ENCODE data around the gene DHDDS.
"Not testable (repeated sequence)": the region's sequence is repeated elsewhere in the genome, so short reads cannot be mapped to it uniquely, and the experiment has no call there.

Gene DHDDS, protein sequence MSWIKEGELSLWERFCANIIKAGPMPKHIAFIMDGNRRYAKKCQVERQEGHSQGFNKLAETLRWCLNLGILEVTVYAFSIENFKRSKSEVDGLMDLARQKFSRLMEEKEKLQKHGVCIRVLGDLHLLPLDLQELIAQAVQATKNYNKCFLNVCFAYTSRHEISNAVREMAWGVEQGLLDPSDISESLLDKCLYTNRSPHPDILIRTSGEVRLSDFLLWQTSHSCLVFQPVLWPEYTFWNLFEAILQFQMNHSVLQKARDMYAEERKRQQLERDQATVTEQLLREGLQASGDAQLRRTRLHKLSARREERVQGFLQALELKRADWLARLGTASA

DNA sequence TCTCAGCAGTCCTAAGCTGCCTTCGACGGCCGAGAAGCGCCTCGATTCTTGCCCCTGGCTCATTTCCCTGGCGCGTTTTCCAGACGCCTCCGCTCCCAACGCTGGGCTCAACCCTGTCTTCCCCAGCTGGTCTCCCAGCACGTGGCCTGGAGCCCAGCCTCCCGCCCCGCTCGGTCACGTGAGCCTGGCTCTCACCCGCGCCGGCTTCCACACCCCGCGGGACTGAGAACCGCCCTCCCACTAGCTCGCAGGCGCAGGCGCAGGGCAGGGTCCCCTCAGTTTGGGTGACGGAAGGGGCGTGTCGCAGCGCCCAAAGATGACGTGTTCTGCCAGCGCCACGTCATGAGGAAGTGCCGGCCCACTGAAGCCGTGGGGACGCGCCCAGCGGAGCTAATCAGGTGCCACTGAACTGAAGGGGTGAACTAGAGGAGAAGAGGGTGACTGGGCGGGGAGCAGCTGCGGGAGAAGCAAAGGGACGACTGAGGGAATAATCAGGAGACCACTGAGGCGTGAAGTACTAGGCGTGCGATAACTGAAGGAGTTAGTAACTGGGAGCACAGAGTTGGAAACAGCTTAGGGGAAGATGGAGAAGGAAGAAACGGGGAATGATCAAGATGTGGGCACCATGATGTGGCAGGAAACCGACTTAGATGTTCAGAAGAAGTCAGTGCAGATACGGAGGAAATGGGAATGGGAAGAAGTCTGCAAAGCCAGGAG is at the start of gene DHDDS:
TSS of gene DHDDS (plus strand) at position 343 of the 717 bp plus-strand sequence. CDS start 625 bp downstream, outside the sequence.
- Histone ChIP-seq H3K4me1 (ENCODE audit: control insufficient read depth, insufficient read depth, low read length) (peaks cover 15% of the 10 kb centered on the region), H3K36me3 (ENCODE audit: control insufficient read depth, insufficient read depth, low read length) (no peaks in the 10 kb centered on the region), H3K4me3 (ENCODE audit: low read length) (peak within 1 kb of the TSS; percentile 64), H3K9ac (ENCODE audit: low read length) (peak within 1 kb of the TSS; percentile 69), H3K27me3 (ENCODE audit: control insufficient read depth, insufficient read depth, low read length) (no peaks in the 10 kb centered on the region), H3K9me3 (ENCODE audit: control insufficient read depth, low read length) (no peaks in the 10 kb centered on the region)

DNA sequence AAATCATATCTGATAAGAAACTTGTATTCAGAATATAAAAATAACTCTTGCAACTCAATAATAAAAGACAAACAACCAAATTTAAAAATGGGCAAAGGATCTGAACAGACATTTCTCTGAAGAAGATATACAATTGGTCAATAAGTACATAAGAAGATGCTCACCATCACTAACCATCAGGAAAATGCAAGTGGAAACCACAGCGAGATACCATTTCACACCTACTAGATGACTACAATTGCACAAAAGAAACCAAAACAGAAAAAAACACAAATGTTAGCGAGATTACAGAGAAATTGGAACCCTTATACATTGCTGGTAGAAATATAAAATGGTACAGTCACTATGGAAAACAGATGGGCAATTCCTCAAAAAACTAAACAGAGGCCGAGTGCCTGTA is 48.0 kb upstream of the DHDDS start:
- Histone ChIP-seq H3K9ac (ENCODE audit: low read length) (no peak overlapping the region), H3K4me1 (ENCODE audit: control insufficient read depth, insufficient read depth, low read length) (no peaks in the 10 kb centered on the region), H3K4me3 (ENCODE audit: low read length) (no peak overlapping the region), H3K9me3 (ENCODE audit: control insufficient read depth, low read length) (no peaks in the 10 kb centered on the region), H3K27me3 (ENCODE audit: control insufficient read depth, insufficient read depth, low read length) (no peaks in the 10 kb centered on the region), H3K36me3 (ENCODE audit: control insufficient read depth, insufficient read depth, low read length) (no peaks in the 10 kb centered on the region)

DNA sequence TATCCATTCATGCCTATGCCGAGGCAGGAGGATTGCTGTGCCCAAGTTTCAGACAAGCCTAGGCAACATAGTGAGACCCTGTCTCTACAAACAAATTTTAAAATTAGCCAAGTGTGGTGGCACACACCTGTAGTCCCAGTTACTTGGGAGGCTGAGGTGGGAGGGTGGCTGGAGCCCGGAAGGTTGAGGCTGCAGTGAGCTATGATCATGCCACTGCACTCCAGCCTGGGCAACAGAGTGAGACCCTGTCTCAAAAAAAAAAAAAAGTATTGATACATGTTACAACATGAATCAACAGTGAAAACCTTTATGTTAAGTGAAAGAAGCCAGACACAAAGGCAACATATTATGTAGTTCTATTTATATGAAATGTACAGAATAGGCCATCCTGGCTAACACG is 47.1 kb upstream of the DHDDS start:
- not testable (repeated sequence) for H3K9me3 ChIP-seq (ENCODE audit: control insufficient read depth, low read length); H3K27me3 ChIP-seq (ENCODE audit: control insufficient read depth, insufficient read depth, low read length); H3K36me3 ChIP-seq (ENCODE audit: control insufficient read depth, insufficient read depth, low read length)

DNA sequence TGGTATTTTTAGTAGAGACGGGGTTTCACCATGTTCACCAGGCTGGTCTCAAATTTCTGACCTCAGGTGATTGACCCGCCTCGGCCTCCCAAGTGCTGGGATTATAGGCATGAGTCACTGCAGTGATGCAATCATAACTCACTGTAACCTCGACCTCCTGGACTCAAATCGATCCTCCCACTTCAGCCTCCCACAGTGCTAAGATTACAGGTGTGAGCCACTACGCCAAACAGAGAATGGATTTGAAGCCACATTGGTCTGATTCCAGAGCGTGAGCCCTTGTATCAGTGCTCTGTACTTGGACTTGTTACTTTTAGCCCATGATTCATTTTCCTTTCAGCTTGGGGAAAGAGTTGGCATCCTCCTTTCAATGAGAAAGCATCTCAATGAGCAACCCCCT is 44.7 kb upstream of the DHDDS start:
- no peak overlapping the region for H3K4me3 ChIP-seq (ENCODE audit: low read length)
- H3K36me3 ChIP-seq (ENCODE audit: control insufficient read depth, insufficient read depth, low read length): no peaks in the 10 kb centered on the region
- no peak overlapping the region for H3K9ac ChIP-seq (ENCODE audit: low read length)
- no peaks in the 10 kb centered on the region for H3K27me3 ChIP-seq (ENCODE audit: control insufficient read depth, insufficient read depth, low read length)
- H3K4me1 ChIP-seq (ENCODE audit: control insufficient read depth, insufficient read depth, low read length): no peaks in the 10 kb centered on the region
- no peaks in the 10 kb centered on the region for H3K9me3 ChIP-seq (ENCODE audit: control insufficient read depth, low read length)

More for the DNA sequence above, 47.1 kb upstream of the DHDDS start:
- not testable (repeated sequence) for H3K4me1 ChIP-seq (ENCODE audit: control insufficient read depth, insufficient read depth, low read length); H3K9ac ChIP-seq (ENCODE audit: low read length); H3K4me3 ChIP-seq (ENCODE audit: low read length)

DNA sequence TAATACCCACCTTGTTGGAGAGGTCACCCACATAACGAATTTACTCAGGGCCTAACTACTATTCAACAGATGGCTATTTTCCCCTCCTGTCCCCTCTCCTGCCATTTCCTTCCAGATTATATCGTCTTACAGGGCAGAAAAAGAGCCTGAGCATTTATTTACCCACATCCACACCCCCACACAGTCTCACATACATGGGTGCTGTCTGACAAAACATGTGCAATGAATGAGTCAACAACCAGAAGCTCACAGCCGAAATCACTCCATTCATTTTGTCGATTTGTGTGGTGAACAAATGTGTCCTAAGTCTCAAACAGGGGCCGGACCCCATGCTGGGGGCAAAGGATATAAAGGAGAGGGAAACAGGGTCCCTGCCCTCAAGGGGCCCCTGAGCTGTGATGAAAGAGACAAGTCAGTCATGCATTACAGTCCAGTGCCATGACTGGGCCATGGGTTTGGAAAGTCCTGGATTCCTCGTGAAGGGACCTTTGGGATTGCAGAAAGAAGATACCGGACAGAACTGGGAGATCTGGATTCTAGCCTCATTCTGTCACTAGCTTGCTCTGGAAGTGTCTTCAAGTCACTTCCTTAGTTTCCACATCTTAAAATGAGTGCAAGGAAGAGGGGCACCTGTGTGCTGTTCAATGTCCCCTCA is 43.2 kb upstream of the DHDDS start:
- Histone ChIP-seq H3K27me3 (ENCODE audit: control insufficient read depth, insufficient read depth, low read length) (no peaks in the 10 kb centered on the region), H3K4me3 (ENCODE audit: low read length) (no peak overlapping the region), H3K9me3 (ENCODE audit: control insufficient read depth, low read length) (no peaks in the 10 kb centered on the region), H3K9ac (ENCODE audit: low read length) (no peak overlapping the region), H3K36me3 (ENCODE audit: control insufficient read depth, insufficient read depth, low read length) (no peaks in the 10 kb centered on the region), H3K4me1 (ENCODE audit: control insufficient read depth, insufficient read depth, low read length) (no peaks in the 10 kb centered on the region)

DNA sequence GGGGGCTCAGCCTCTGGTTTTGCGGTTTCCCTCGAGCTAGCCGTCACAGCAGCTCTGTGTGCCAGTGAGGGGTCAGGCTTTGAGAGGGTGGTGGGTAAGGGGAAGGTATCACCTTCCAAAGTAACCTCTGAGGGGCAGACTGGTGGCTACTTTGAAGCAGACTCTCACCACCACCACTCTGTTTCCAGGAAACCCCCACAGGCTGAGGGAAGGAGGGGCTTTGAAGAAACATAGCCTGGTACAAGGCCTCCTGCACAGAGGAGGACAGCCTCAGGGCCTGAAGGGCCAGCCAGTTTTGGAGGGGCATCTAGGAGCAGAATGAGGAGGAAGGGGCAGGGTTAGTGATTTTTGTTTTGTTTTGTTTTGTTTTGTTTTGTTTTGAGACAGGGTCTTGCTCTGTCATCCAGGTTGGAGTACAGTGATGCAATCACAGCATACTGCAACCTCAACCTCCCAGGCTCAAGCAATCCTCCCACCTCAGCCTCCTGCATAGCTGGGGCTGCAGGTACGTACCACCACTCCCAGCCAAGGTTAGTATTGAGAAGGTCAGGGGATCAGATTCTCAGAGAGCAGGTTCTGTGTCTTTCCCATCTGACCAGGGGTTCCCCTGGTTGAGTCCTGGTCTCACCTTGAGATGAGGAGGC is 42.4 kb upstream of the DHDDS start:
- no peaks in the 10 kb centered on the region for H3K9me3 ChIP-seq (ENCODE audit: control insufficient read depth, low read length)
- H3K9ac ChIP-seq (ENCODE audit: low read length): no peak overlapping the region
- H3K4me1 ChIP-seq (ENCODE audit: control insufficient read depth, insufficient read depth, low read length): no peaks in the 10 kb centered on the region
- no peak overlapping the region for H3K4me3 ChIP-seq (ENCODE audit: low read length)
- H3K27me3 ChIP-seq (ENCODE audit: control insufficient read depth, insufficient read depth, low read length): no peaks in the 10 kb centered on the region
- no peaks in the 10 kb centered on the region for H3K36me3 ChIP-seq (ENCODE audit: control insufficient read depth, insufficient read depth, low read length)

DNA sequence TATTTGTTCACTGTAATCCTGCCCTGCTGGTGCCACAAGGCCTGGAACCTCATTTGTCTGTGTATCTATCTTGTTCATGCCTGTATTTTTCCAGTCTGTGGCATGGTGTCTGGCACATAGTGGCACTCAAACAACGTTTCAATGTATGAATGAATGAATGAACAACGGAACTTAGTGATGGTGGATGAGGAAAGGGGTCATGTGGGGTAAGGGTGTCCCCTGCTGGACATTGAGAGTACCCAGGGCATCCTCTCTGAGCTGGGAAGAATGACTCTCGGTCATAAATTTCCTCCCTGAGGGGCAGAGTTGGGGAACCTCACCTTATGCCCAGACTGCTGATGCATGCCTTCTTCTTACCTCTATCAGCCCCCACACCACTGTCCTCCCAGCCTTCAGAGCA is 40.7 kb upstream of the DHDDS start:
- Histone ChIP-seq H3K27me3 (ENCODE audit: control insufficient read depth, insufficient read depth, low read length) (no peaks in the 10 kb centered on the region), H3K4me3 (ENCODE audit: low read length) (no peak overlapping the region), H3K4me1 (ENCODE audit: control insufficient read depth, insufficient read depth, low read length) (no peaks in the 10 kb centered on the region), H3K36me3 (ENCODE audit: control insufficient read depth, insufficient read depth, low read length) (no peaks in the 10 kb centered on the region), H3K9ac (ENCODE audit: low read length) (no peak overlapping the region), H3K9me3 (ENCODE audit: control insufficient read depth, low read length) (no peaks in the 10 kb centered on the region)

DNA sequence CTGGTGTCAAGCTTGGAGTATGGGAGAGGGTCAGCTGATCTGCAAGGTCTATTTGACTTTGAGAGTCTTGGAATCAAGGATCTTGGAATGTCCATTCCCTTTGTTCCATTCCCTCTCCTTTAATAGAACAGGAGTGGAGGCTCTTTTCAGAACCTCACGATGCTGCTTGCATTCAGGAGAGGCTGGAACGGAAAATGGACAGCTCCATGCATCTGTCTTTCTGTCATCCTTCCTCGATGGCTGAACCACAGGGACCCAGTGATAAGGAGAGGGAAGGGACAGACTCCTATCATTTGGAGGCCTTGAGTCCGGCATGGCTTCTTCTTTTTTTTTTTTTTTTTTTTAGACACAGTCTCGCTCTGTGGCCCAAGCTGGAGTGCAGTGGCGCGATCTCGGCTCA is 36.4 kb upstream of the DHDDS start:
- no peaks in the 10 kb centered on the region for H3K9me3 ChIP-seq (ENCODE audit: control insufficient read depth, low read length)
- no peak overlapping the region for H3K9ac ChIP-seq (ENCODE audit: low read length)
- no peaks in the 10 kb centered on the region for H3K27me3 ChIP-seq (ENCODE audit: control insufficient read depth, insufficient read depth, low read length)
- H3K4me3 ChIP-seq (ENCODE audit: low read length): no peak overlapping the region
- no peaks in the 10 kb centered on the region for H3K36me3 ChIP-seq (ENCODE audit: control insufficient read depth, insufficient read depth, low read length)
- H3K4me1 ChIP-seq (ENCODE audit: control insufficient read depth, insufficient read depth, low read length): no peaks in the 10 kb centered on the region

DNA sequence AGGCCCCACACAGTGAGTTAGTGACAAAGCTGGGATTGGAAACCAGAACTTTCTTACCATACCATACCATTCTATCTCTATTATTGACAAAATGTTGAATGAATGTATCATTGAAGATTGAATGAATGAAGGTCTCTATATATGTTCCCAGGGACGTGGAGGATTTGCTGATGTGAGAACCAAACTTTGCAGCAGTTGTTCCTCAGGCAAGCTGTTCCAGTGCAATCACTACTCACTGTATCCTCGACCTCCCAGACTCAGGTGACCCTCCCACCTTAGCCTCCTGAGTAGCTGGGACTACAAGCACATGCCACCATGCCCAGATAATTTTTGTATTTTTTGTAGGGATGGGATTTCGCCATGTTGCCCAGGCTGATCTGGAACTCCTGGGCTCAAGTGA is 33.1 kb upstream of the DHDDS start:
- H3K36me3 ChIP-seq (ENCODE audit: control insufficient read depth, insufficient read depth, low read length): no peaks in the 10 kb centered on the region
- no peak overlapping the region for H3K9ac ChIP-seq (ENCODE audit: low read length)
- H3K4me3 ChIP-seq (ENCODE audit: low read length): no peak overlapping the region
- H3K27me3 ChIP-seq (ENCODE audit: control insufficient read depth, insufficient read depth, low read length): peaks cover 3% of the 10 kb centered on the region
- H3K4me1 ChIP-seq (ENCODE audit: control insufficient read depth, insufficient read depth, low read length): no peaks in the 10 kb centered on the region
- no peaks in the 10 kb centered on the region for H3K9me3 ChIP-seq (ENCODE audit: control insufficient read depth, low read length)

DNA sequence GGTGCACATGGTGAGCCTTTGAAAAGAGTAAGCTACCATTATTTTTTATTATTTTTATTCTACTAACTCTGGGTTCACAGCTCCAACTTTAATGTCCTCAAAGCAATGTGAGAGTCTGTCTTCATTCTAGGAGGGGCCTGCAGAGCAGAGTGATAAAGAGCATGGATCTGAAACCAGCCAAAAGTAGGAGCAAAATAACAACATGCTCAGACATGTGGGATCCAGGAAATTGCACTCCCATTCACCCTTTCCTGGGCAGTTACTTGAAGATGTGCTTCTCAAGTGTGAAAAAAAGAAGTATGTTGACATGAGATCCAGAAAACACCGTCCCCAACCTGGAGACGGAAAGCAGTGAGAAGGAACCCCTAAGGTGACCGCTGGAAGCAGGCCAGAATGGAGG is 30.2 kb upstream of the DHDDS start:
- Histone ChIP-seq H3K36me3 (ENCODE audit: control insufficient read depth, insufficient read depth, low read length) (no peaks in the 10 kb centered on the region), H3K9ac (ENCODE audit: low read length) (no peak overlapping the region), H3K4me1 (ENCODE audit: control insufficient read depth, insufficient read depth, low read length) (no peaks in the 10 kb centered on the region), H3K4me3 (ENCODE audit: low read length) (no peak overlapping the region), H3K27me3 (ENCODE audit: control insufficient read depth, insufficient read depth, low read length) (peaks cover 3% of the 10 kb centered on the region), H3K9me3 (ENCODE audit: control insufficient read depth, low read length) (no peaks in the 10 kb centered on the region)

DNA sequence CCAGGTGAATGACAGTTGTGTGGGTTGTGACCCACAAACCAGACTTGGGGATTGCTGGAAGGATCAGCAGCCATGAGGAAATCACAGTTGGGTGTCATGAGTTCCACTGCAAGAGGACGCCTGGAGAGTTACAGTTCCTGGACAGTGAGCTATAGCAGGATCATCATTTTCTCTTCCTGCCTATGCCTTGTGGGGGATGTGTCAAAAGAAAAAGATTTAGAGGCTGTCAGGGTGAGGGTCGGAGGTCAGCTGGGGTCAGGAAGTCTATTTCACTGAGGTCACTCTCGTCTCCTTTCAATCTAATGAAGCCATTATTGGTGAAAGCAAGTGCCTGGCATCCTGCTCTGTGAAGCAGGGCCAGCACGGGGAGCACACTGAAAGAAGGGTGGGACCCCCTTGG is 28.5 kb upstream of the DHDDS start:
- H3K27me3 ChIP-seq (ENCODE audit: control insufficient read depth, insufficient read depth, low read length): peaks cover 4% of the 10 kb centered on the region
- no peaks in the 10 kb centered on the region for H3K36me3 ChIP-seq (ENCODE audit: control insufficient read depth, insufficient read depth, low read length)
- H3K9ac ChIP-seq (ENCODE audit: low read length): no peak overlapping the region
- no peaks in the 10 kb centered on the region for H3K4me1 ChIP-seq (ENCODE audit: control insufficient read depth, insufficient read depth, low read length)
- H3K9me3 ChIP-seq (ENCODE audit: control insufficient read depth, low read length): no peaks in the 10 kb centered on the region
- no peak overlapping the region for H3K4me3 ChIP-seq (ENCODE audit: low read length)

DNA sequence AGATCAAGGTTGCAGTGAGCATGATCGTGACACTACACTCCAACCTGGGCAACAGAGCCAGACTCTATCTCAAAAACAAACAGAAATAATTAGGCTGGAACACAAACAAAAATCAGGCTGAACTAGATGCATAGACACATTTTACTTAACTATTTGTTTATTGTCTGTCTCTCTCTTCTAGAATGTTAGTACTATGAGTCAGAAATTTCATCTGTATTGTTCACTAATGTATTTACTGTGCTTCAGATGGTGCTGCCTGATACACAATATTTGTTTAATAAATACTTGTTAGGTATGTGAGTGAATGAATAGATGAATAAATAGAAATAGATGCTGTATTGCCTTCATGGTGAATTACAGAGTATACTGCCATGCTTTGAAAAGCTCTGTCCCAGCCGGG is 27.5 kb upstream of the DHDDS start:
- no peaks in the 10 kb centered on the region for H3K36me3 ChIP-seq (ENCODE audit: control insufficient read depth, insufficient read depth, low read length)
- H3K9ac ChIP-seq (ENCODE audit: low read length): no peak overlapping the region
- H3K4me1 ChIP-seq (ENCODE audit: control insufficient read depth, insufficient read depth, low read length): no peaks in the 10 kb centered on the region
- H3K4me3 ChIP-seq (ENCODE audit: low read length): no peak overlapping the region
- peaks cover 14% of the 10 kb centered on the region for H3K27me3 ChIP-seq (ENCODE audit: control insufficient read depth, insufficient read depth, low read length)
- H3K9me3 ChIP-seq (ENCODE audit: control insufficient read depth, low read length): no peaks in the 10 kb centered on the region

Data from mucosa of stomach (tissue), 1 donor.